IMR-90 (cell line): ENCODE data around the gene CHL1. TPM values are rescaled to one million over a fixed set of nuclear protein-coding genes. Genes with fewer than 3 reads are reported as not detected.

Experiments
- ATAC-seq: fragments of 200-7000 bp; cut with Tn5 transposase; 2 replicates; pipeline ENCODE4 v1.9.1; 2020; ENCODE audit warnings: low read depth, mild to moderate bottlenecking, moderate library complexity
- BruUV-seq: library from RNA; stranded (reverse); fragments of 400-500 nt; replicated peaks from 2 replicates; lab custom pipeline; 2021; lab: Mats Ljungman, UMichigan
- CTCF ChIA-PET: fragments of 300-600 bp; formaldehyde crosslinking; extraction: SDS; loops from one replicate; lab custom pipeline; 2021; ENCODE audit warnings: antibody characterized with exemption; lab: Yijun Ruan, JAX
- POLR2A ChIA-PET: fragments of 300-600 bp; sonication (Branson Sonifier 250); formaldehyde crosslinking; loops from one replicate; lab custom pipeline; 2022; ENCODE audit warnings: antibody characterized with exemption; ENCODE audit not compliant: unreplicated experiment; lab: Charles Lee
- DNase-seq: peaks from one replicate; pipeline ENCODE4 v3.0.0; 2013
- H2AFZ ChIP-seq: replicated peaks from 2 replicates; pipeline ENCODE3; 2013; ENCODE audit warnings: low read length, mild to moderate bottlenecking; ENCODE audit not compliant: poor library complexity
- H2AK5ac ChIP-seq: 2 replicates; pipeline ENCODE4 v1.6.1; 2013; ENCODE audit warnings: low read depth, low read length, inconsistent platforms
- H2AK9ac ChIP-seq: replicated peaks from 2 replicates; pipeline ENCODE3; 2013; ENCODE audit warnings: mild to moderate bottlenecking, low read depth, low read length, moderate library complexity; ENCODE audit not compliant: poor library complexity
- H2BK120ac ChIP-seq: 2 replicates; pipeline ENCODE4 v1.6.1; 2013; ENCODE audit warnings: low read depth, low read length, inconsistent platforms
- H2BK15ac ChIP-seq: 3 replicates; pipeline ENCODE4 v1.6.1; 2013; ENCODE audit warnings: low read depth, low read length, inconsistent platforms
- H2BK20ac ChIP-seq: 2 replicates; pipeline ENCODE4 v1.6.1; 2013; ENCODE audit warnings: low read depth, mild to moderate bottlenecking, inconsistent platforms, low read length, moderate library complexity
- H2BK5ac ChIP-seq: 2 replicates; pipeline ENCODE4 v1.6.1; 2013; ENCODE audit warnings: mild to moderate bottlenecking, low read depth, low read length, inconsistent platforms; ENCODE audit not compliant: poor library complexity, severe bottlenecking
- H3K14ac ChIP-seq: replicated peaks from 2 replicates; pipeline ENCODE4 v1.6.1; 2013; ENCODE audit warnings: low read depth, low read length, inconsistent platforms
- H3K18ac ChIP-seq: 2 replicates; pipeline ENCODE4 v1.6.1; 2013; ENCODE audit warnings: low read depth, low read length, control low read depth
- H3K23ac ChIP-seq: 2 replicates; pipeline ENCODE4 v1.6.1; 2013; ENCODE audit warnings: low read depth, low read length, inconsistent platforms
- H3K27ac ChIP-seq: 2 replicates; pipeline ENCODE4 v1.5.1; 2013; ENCODE audit warnings: mild to moderate bottlenecking, control low read depth, low read length; ENCODE audit not compliant: insufficient read depth
- H3K27me3 ChIP-seq: 2 replicates; pipeline ENCODE4 v1.6.1; 2013; ENCODE audit warnings: low read length; ENCODE audit not compliant: control insufficient read depth, insufficient read depth
- H3K36me3 ChIP-seq: 2 replicates; pipeline ENCODE4 v1.6.1; 2013; ENCODE audit warnings: low read length, mixed read lengths; ENCODE audit not compliant: control insufficient read depth, insufficient read depth
- H3K4ac ChIP-seq: 2 replicates; pipeline ENCODE4 v1.6.1; 2013; ENCODE audit warnings: low read depth, low read length, inconsistent platforms
- H3K4me1 ChIP-seq: 2 replicates; pipeline ENCODE4 v1.6.1; 2013; ENCODE audit warnings: low read length, mixed read lengths; ENCODE audit not compliant: control insufficient read depth, insufficient read depth
- H3K4me2 ChIP-seq: 2 replicates; pipeline ENCODE4 v1.6.1; 2013; ENCODE audit warnings: low read depth, mild to moderate bottlenecking, control low read depth, low read length, moderate library complexity
- H3K4me3 ChIP-seq: 2 replicates; pipeline ENCODE4 v1.5.1; 2013; ENCODE audit warnings: low read depth, mild to moderate bottlenecking, control low read depth, low read length, moderate library complexity; ENCODE audit not compliant: insufficient read depth
- H3K56ac ChIP-seq: 2 replicates; pipeline ENCODE4 v1.6.1; 2013; ENCODE audit warnings: low read length, inconsistent platforms; ENCODE audit not compliant: insufficient read depth; ENCODE audit errors: extremely low read depth
- H3K79me1 ChIP-seq, 2 experiments: 2 replicates each; pipeline ENCODE4 v1.6.1; 2013; ENCODE audit warnings: low read length in 2 of 2, inconsistent platforms in 1 of 2, low read depth in 1 of 2
- H3K9ac ChIP-seq: 2 replicates; pipeline ENCODE4 v1.6.1; 2013; ENCODE audit warnings: low read depth, low read length, control low read depth
- H3K9me1 ChIP-seq: 2 replicates; pipeline ENCODE4 v1.6.1; 2013; ENCODE audit warnings: low read length, inconsistent platforms; ENCODE audit not compliant: insufficient read depth
- H3K9me3 ChIP-seq: 2 replicates; pipeline ENCODE4 v1.6.1; 2013; ENCODE audit warnings: low read length; ENCODE audit not compliant: control insufficient read depth, insufficient read depth
- H4K20me1 ChIP-seq: 2 replicates; pipeline ENCODE4 v1.6.1; 2013; ENCODE audit warnings: low read length, inconsistent platforms; ENCODE audit not compliant: insufficient read depth
- H4K5ac ChIP-seq: 2 replicates; pipeline ENCODE4 v1.6.1; 2013; ENCODE audit warnings: mild to moderate bottlenecking, low read depth, low read length, control low read depth
- H4K8ac ChIP-seq, 2 experiments: 2 replicates each; pipeline ENCODE4 v1.6.1; 2013; ENCODE audit warnings: low read depth in 2 of 2, low read length in 2 of 2, control low read depth in 1 of 2, inconsistent platforms in 1 of 2
- H4K91ac ChIP-seq: 2 replicates; pipeline ENCODE4 v1.6.1; 2013; ENCODE audit warnings: low read depth, low read length, inconsistent platforms; ENCODE audit not compliant: insufficient read depth
- BHLHE40 ChIP-seq: fragments of 150-350 bp; IDR thresholded peaks from 2 replicates; pipeline ENCODE4 v1.6.1; 2016; ENCODE audit warnings: mild to moderate bottlenecking, low read depth, low read length
- CEBPB ChIP-seq: IDR thresholded peaks from 2 replicates; pipeline ENCODE4 v1.6.1; 2012; ENCODE audit warnings: low read depth, low read length, improper control_type of control experiment
- CHD1 ChIP-seq: IDR thresholded peaks from 2 replicates; pipeline ENCODE4 v1.6.1; 2012; ENCODE audit warnings: low read depth, low read length, improper control_type of control experiment
- FOS ChIP-seq: fragments of 150-350 bp; IDR thresholded peaks from 2 replicates; pipeline ENCODE4 v1.6.1; 2016; ENCODE audit warnings: low read depth, low read length
- MAFK ChIP-seq: IDR thresholded peaks from 2 replicates; pipeline ENCODE4 v1.6.1; 2012; ENCODE audit warnings: low read depth, low read length, improper control_type of control experiment
- MAZ ChIP-seq: IDR thresholded peaks from 2 replicates; pipeline ENCODE4 v1.6.1; 2012; ENCODE audit warnings: low read depth, mild to moderate bottlenecking, low read length, improper control_type of control experiment, moderate library complexity, borderline replicate concordance
- NFE2L2 ChIP-seq: fragments of 150-350 bp; IDR thresholded peaks from 2 replicates; pipeline ENCODE4 v1.6.1; 2016; ENCODE audit warnings: low read depth, mild to moderate bottlenecking, low read length
- POLR2A ChIP-seq: IDR thresholded peaks from 2 replicates; pipeline ENCODE4 v1.6.1; 2012; ENCODE audit warnings: mild to moderate bottlenecking, low read depth, low read length
- RAD21 ChIP-seq: IDR thresholded peaks from 2 replicates; pipeline ENCODE4 v1.6.1; 2012; ENCODE audit warnings: low read length, improper control_type of control experiment
- RCOR1 ChIP-seq: IDR thresholded peaks from 2 replicates; pipeline ENCODE4 v1.6.1; 2012; ENCODE audit warnings: mild to moderate bottlenecking, low read length, improper control_type of control experiment; ENCODE audit not compliant: insufficient replicate concordance
- RFX5 ChIP-seq: IDR thresholded peaks from 2 replicates; pipeline ENCODE4 v1.8.0; 2012; ENCODE audit warnings: low read depth, mild to moderate bottlenecking, low read length, moderate library complexity
- SMC3 ChIP-seq: fragments of 150-350 bp; IDR thresholded peaks from 2 replicates; pipeline ENCODE4 v1.6.1; 2016; ENCODE audit warnings: low read depth, mild to moderate bottlenecking, antibody characterized with exemption, low read length, moderate library complexity
- WGBS, 2 experiments: methylation state at CpG; one replicate each; pipeline versions ENCODE4 v1.1.5 to v1.1.7; 2013; ENCODE audit warnings: missing lambda C conversion rate in 2 of 2; ENCODE audit not compliant: insufficient read length in 1 of 2; ENCODE audit errors: extremely low coverage in 2 of 2; 5-methylcytosine and 5-hydroxymethylcytosine counted together
- dilution Hi-C: fragments of 300-500 bp; cut with HindIII; formaldehyde crosslinking; loops from one replicate; pipeline ENCODE4 v1.14.3; 2018; ENCODE audit warnings: low sequenced_read_pairs; ENCODE audit not compliant: unreplicated experiment
- in situ Hi-C: fragments of 300-500 bp; cut with MboI; formaldehyde crosslinking; loops from 3 replicates; pipeline ENCODE4 v1.14.3; 2019; ENCODE audit warnings: low sequenced_read_pairs, inconsistent platforms, mixed read lengths
- intact Hi-C: fragments of 100-400 bp; cut with micrococcal nuclease; formaldehyde crosslinking; loops from 2 replicates; pipeline ENCODE4 v1.10.0; 2022
- polyA plus RNA-seq, 3 experiments: library from polyadenylated mRNA; depleted of rRNA; stranded (reverse); fragments of >200 nt; gene quantifications; 2 replicates each; pipeline ENCODE4 v1.2.3, GENCODE V29; 2012; ENCODE audit warnings: low replicate concordance in 1 of 3
- total RNA-seq: library from RNA; depleted of rRNA; stranded (reverse); fragments of >200 nt; gene quantifications from 2 replicates; pipeline ENCODE4 v1.2.3, GENCODE V29; 2012
- TF ChIP-seq, protein P1 (sequence below): fragments of 150-350 bp; IDR thresholded peaks from 2 replicates; pipeline ENCODE4 v1.6.1; 2016; ENCODE audit warnings: low read depth, mild to moderate bottlenecking, low read length, moderate library complexity, borderline replicate concordance
- TF ChIP-seq, protein P2 (sequence below): fragments of 150-350 bp; IDR thresholded peaks from 2 replicates; pipeline ENCODE4 v1.6.1; 2017; ENCODE audit warnings: mild to moderate bottlenecking, antibody characterized with exemption, low read length, low read depth
- TF ChIP-seq, protein P3 (sequence below): conservative IDR thresholded peaks from 2 replicates; pipeline ENCODE4 v1.5.1; 2012; ENCODE audit warnings: mild to moderate bottlenecking, low read depth, low read length, improper control_type of control experiment

Gene CHL1
- total and polyA plus RNA-seq, 2 of the 4 experiments (the other 2 are of a cell fraction), result 0.38 to 1.6 TPM

DNA sequence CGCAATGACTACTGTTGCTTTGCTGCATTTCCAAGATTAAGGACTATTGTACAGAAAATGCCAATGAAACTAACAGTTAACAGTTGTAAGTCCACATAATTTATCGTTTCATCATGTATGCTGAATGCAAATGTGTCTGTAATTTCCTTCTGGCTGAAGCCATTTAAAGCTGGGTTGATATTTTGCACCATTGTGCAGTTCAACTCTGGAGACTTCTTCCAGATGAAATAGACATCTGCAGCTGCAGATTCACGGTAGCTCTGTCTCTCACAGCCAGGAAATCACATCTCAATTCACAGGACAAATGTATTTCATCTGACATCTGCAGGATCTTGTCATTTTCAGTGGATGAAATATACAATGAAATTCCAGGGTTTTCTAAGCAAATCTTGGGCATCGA is 145.4 kb downstream of the CHL1 start:
- Histone ChIP-seq H3K4ac (no peak overlapping the region), H3K9me1 (no peaks in the 10 kb centered on the region)
- dilution Hi-C loops, result no loop called here

More for the DNA sequence above, 145.4 kb downstream of the CHL1 start:
- Histone ChIP-seq H4K91ac (no peak overlapping the region), H2BK120ac (no peak overlapping the region), H4K8ac (no peak overlapping the region), H2BK20ac (no peak overlapping the region), H4K5ac (no peak overlapping the region), H3K4me2 (no peak overlapping the region), H3K23ac (no peak overlapping the region), H2AFZ (no peak overlapping the region), H2AK5ac (no peak overlapping the region), H3K27me3 (no peaks in the 10 kb centered on the region), H3K4me3 (no peak overlapping the region), H3K9me3 (no peaks in the 10 kb centered on the region), H3K4me1 (no peaks in the 10 kb centered on the region), H3K9ac (no peak overlapping the region), H3K14ac (no peak overlapping the region), H3K79me1 (no peaks in the 10 kb centered on the region), H3K18ac (no peak overlapping the region), H3K27ac (no peak overlapping the region), H2BK5ac (no peak overlapping the region), H3K36me3 (no peaks in the 10 kb centered on the region), H3K56ac (no peak overlapping the region), H4K20me1 (no peaks in the 10 kb centered on the region), H2AK9ac (no peak overlapping the region), H2BK15ac (no peak overlapping the region)
- POLR2A ChIA-PET, result no interaction called here
- CTCF ChIA-PET, result no interaction called here
- DNase-seq (no peak), ATAC-seq (no peak)
- BruUV-seq, result no TSS peak
- TF ChIP-seq MAFK (no peak), FOS (no peak), RCOR1 (no peak), CEBPB (no peak), POLR2A (no peak), RFX5 (no peak), MAZ (no peak), CHD1 (no peak), SMC3 (no peak), NFE2L2 (no peak), BHLHE40 (no peak), RAD21 (no peak)
- TF ChIP-seq, protein P1, sequence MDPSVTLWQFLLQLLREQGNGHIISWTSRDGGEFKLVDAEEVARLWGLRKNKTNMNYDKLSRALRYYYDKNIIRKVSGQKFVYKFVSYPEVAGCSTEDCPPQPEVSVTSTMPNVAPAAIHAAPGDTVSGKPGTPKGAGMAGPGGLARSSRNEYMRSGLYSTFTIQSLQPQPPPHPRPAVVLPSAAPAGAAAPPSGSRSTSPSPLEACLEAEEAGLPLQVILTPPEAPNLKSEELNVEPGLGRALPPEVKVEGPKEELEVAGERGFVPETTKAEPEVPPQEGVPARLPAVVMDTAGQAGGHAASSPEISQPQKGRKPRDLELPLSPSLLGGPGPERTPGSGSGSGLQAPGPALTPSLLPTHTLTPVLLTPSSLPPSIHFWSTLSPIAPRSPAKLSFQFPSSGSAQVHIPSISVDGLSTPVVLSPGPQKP, result no peak
- TF ChIP-seq, protein P2, sequence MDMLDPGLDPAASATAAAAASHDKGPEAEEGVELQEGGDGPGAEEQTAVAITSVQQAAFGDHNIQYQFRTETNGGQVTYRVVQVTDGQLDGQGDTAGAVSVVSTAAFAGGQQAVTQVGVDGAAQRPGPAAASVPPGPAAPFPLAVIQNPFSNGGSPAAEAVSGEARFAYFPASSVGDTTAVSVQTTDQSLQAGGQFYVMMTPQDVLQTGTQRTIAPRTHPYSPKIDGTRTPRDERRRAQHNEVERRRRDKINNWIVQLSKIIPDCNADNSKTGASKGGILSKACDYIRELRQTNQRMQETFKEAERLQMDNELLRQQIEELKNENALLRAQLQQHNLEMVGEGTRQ, result no peak
- TF ChIP-seq, protein P3, sequence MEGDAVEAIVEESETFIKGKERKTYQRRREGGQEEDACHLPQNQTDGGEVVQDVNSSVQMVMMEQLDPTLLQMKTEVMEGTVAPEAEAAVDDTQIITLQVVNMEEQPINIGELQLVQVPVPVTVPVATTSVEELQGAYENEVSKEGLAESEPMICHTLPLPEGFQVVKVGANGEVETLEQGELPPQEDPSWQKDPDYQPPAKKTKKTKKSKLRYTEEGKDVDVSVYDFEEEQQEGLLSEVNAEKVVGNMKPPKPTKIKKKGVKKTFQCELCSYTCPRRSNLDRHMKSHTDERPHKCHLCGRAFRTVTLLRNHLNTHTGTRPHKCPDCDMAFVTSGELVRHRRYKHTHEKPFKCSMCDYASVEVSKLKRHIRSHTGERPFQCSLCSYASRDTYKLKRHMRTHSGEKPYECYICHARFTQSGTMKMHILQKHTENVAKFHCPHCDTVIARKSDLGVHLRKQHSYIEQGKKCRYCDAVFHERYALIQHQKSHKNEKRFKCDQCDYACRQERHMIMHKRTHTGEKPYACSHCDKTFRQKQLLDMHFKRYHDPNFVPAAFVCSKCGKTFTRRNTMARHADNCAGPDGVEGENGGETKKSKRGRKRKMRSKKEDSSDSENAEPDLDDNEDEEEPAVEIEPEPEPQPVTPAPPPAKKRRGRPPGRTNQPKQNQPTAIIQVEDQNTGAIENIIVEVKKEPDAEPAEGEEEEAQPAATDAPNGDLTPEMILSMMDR, result no peak
- no CpG with 5 or more reads among the region's 4 CpGs for WGBS, 2 experiments
- in situ Hi-C loops (no loop called here), intact Hi-C loops (no loop called here)
